ENCODE results near the gene MCC.

GRCh38 chr5:113108485-113108884 lies 379.8 kb downstream of the MCC start:
- TF ChIP-seq POLR2AphosphoS5 (IDR thresholded peaks at IDR 0.05; ENCODE audit: low read depth, low read length) (no peak), REST (IDR thresholded peaks at IDR 0.05; ENCODE audit: insufficient read depth in 1 of 2, low read depth in 2 of 2, low read length in 2 of 2) (no peak), SIN3A (IDR thresholded peaks at IDR 0.05; ENCODE audit: borderline replicate concordance, insufficient read depth, low read length) (no peak), TAF1 (IDR thresholded peaks at IDR 0.05; ENCODE audit: borderline replicate concordance, insufficient read depth, low read length) (no peak), FOXP2 (optimal IDR thresholded peaks at IDR 0.05; ENCODE audit: borderline replicate concordance, extremely low read depth, extremely low read length, insufficient read depth) (no peak)
